ENCODE measurements around the gene SLC24A3. TPM values are rescaled to one million over a fixed set of nuclear protein-coding genes. Genes with fewer than 3 reads are reported as not detected.

The SLC24A3 gene
- total RNA-seq, 1 donor from 2014 or later = 14.0 TPM

DNA sequence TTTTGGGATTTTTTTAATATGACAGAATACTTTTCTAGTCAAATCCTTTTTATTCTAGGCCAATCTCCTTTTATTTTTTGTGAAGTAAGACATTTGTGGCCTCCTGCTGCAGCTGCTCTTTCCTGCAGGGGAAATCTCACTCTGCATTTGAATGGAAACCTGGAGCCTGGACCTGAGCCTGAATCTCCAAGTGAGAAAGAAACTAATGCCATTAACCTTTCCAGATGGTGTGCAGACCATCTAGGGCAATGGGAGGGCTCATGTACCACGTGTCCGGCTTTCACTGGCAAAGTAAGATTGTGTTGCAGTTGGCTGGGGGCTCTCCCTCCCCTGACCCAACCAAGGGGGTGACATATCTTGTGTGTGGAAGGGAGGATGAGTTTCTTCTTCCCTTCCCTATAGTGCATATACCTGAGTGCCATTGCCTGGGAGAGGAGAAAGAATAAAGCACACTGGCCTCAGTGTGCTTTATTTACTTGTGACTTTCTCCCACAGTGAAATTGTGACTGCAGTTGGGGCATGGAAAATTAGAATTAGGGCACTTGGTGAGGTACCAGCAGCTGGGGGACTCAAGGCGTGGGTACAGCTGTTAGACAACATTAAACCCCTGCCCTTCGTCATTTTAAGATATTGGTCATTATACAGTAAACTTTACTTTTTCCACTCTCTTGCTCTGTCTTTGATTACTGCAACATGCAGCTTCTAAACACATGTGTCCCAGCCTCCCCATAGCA lies 385.8 kb downstream of the SLC24A3 start:
- H3K36me3 Mint-ChIP-seq = peaks cover 9% of the 10 kb centered on the region
- no peak overlapping the region for H3K4me3 Mint-ChIP-seq
- no peak overlapping the region for H3K27ac Mint-ChIP-seq
- TF ChIP-seq, protein P1, sequence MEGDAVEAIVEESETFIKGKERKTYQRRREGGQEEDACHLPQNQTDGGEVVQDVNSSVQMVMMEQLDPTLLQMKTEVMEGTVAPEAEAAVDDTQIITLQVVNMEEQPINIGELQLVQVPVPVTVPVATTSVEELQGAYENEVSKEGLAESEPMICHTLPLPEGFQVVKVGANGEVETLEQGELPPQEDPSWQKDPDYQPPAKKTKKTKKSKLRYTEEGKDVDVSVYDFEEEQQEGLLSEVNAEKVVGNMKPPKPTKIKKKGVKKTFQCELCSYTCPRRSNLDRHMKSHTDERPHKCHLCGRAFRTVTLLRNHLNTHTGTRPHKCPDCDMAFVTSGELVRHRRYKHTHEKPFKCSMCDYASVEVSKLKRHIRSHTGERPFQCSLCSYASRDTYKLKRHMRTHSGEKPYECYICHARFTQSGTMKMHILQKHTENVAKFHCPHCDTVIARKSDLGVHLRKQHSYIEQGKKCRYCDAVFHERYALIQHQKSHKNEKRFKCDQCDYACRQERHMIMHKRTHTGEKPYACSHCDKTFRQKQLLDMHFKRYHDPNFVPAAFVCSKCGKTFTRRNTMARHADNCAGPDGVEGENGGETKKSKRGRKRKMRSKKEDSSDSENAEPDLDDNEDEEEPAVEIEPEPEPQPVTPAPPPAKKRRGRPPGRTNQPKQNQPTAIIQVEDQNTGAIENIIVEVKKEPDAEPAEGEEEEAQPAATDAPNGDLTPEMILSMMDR (conservative IDR thresholded peaks at IDR 0.05) = no peak
- no peaks in the 10 kb centered on the region for H3K9me3 Mint-ChIP-seq
- H3K27me3 Mint-ChIP-seq = no peaks in the 10 kb centered on the region
- no peak for DNase-seq (ENCODE audit: extremely low spot score, unreplicated experiment)
- H3K4me1 Mint-ChIP-seq (ENCODE audit: unreplicated experiment) = no peaks in the 10 kb centered on the region

DNA sequence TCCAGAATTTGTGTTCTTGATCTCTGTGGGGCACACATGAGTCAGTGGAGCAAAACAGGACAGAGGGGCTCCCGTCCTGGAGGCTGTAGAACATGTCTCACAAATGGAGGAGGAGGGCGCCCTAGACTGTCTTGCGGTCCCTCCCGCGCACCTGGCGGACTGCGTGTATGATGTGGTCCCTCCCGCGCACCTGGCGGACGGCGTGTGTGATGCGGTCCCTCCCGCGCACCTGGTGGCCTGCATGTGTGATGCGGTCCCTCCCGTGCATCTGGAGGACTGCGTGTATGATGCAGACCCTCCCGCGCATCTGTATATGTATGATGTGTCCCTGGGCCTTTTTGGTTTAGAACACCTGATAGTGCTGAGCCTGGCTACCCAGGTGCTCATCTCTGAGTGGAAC lies 386.8 kb downstream of the SLC24A3 start:
- Mint-ChIP-seq H3K36me3 (peaks cover 9% of the 10 kb centered on the region), H3K27me3 (peaks cover 4% of the 10 kb centered on the region), H3K4me1 (ENCODE audit: unreplicated experiment) (no peaks in the 10 kb centered on the region), H3K27ac (no peak overlapping the region), H3K9me3 (no peaks in the 10 kb centered on the region), H3K4me3 (no peak overlapping the region)
- DNase-seq (ENCODE audit: extremely low spot score, unreplicated experiment) = no peak
- TF ChIP-seq, protein P1 (conservative IDR thresholded peaks at IDR 0.05) = no peak

DNA sequence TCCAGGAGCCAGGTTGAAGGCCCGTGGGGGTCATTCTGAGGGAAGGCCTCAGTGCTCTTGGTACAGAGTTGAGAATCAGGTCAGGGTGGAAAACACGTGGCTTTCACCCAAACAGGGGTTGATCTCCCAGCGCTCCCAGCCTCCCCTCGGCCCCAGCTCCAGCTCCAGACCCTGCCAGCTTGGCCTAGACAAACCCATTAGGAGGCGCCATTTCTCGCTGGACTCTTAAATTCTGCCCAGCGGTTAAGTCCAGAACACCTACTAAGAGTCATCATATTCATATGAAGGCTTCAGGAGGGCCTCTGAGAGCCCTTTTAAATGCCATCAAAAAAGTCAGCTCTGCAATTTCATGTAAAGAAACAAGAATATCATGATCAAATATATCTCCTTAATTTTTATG lies 387.6 kb downstream of the SLC24A3 start:
- H3K4me3 Mint-ChIP-seq = no peak overlapping the region
- H3K4me1 Mint-ChIP-seq (ENCODE audit: unreplicated experiment) = peaks cover 2% of the 10 kb centered on the region
- H3K36me3 Mint-ChIP-seq = peaks cover 5% of the 10 kb centered on the region
- no peaks in the 10 kb centered on the region for H3K9me3 Mint-ChIP-seq
- no peak overlapping the region for H3K27ac Mint-ChIP-seq
- peaks cover 5% of the 10 kb centered on the region for H3K27me3 Mint-ChIP-seq
- DNase-seq (ENCODE audit: extremely low spot score, unreplicated experiment) = no peak
- TF ChIP-seq, protein P1 (conservative IDR thresholded peaks at IDR 0.05) = no peak

DNA sequence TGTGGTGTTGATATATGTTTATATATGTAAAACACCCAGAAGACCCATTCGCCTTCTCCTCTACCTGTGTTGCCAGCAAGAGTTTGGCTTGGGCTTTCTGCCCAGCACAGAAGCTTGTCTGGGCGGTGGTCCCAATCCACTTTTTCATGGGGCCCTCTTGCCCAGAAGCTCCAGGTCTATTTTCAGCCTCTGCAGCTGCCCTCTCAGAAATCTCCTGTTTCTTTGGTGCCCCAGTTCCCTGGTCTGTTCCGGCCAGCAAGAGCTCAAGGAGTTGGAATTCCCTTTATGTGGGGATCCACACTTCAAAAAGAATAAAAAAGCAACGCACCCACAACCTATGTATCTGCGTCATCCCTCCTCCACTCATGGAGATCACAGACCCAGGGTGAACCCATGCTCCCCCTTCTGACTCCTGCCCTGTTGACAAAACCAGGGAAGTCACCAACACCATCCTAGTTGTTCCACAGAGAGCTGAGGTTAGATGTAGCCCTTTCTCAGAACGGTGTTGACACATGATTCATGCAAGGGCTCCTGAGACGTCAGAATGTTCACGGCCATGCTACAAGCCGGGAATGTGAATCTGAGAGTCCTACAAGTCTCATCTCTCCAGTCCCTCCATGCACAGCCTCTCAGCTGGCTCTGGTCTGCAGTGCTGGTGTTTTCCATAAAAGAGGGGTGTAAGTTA lies 388.8 kb downstream of the SLC24A3 start:
- no peaks in the 10 kb centered on the region for H3K9me3 Mint-ChIP-seq
- H3K27ac Mint-ChIP-seq = no peak overlapping the region
- TF ChIP-seq, protein P1 (conservative IDR thresholded peaks at IDR 0.05) = no peak
- H3K4me1 Mint-ChIP-seq (ENCODE audit: unreplicated experiment) = peaks cover 5% of the 10 kb centered on the region
- no peak overlapping the region for H3K4me3 Mint-ChIP-seq
- no peak for DNase-seq (ENCODE audit: extremely low spot score, unreplicated experiment)
- H3K36me3 Mint-ChIP-seq = no peaks in the 10 kb centered on the region
- peaks cover 5% of the 10 kb centered on the region for H3K27me3 Mint-ChIP-seq

DNA sequence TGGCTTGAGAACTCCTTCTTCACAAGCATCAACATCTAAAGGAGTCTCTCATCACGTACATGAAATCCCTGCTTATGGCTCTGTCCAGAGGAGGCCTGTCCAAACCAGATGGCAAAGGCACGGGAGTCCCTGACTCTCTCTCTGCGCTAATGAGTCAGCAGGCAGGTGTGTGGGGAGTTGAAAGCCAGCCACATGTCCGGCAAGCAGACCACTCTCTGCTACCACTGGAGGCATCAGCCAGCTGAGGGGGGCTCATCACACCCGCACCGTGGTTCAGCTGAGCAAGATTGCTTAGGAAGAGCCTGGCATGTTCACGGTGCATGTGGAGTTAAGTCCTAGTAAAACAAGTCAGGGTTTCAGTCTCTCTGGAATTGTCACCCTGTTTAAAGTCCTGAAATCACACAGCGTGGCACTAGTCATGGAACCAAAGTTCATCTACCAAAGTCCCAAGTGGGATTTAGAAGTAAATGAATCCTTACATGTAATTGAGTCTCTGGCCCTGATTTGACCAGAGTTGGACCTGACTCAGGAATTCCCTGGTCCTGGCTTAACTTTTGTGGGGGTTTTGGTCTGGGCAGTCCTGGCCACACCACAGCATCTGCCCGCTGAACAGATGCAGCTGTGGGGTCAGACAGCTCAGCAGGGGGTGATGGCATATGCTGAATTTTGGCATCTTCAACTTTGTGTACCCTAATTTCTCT lies 390.4 kb downstream of the SLC24A3 start:
- H3K9me3 Mint-ChIP-seq = no peaks in the 10 kb centered on the region

More for the DNA sequence above, 390.4 kb downstream of the SLC24A3 start:
- Mint-ChIP-seq H3K27me3 (peaks cover 5% of the 10 kb centered on the region), H3K36me3 (no peaks in the 10 kb centered on the region), H3K4me1 (ENCODE audit: unreplicated experiment) (peaks cover 5% of the 10 kb centered on the region), H3K27ac (no peak overlapping the region), H3K4me3 (no peak overlapping the region)
- TF ChIP-seq, protein P1 (conservative IDR thresholded peaks at IDR 0.05) = no peak
- no peak for DNase-seq (ENCODE audit: extremely low spot score, unreplicated experiment)

All from type B pancreatic cell (in vitro differentiated cells).